ENCODE results near the gene MEX3A. TPM values are rescaled to one million over a fixed set of nuclear protein-coding genes. Genes with fewer than 3 reads are reported as not detected.

Gene MEX3A
- total RNA-seq, 1 experiment from 2014 or later = 6.1 TPM

- no peak for TF ChIP-seq CTCF (IDR thresholded peaks at IDR 0.05 in 2 of 3, conservative IDR thresholded peaks at IDR 0.05 in 1 of 3; ENCODE audit: borderline replicate concordance in 1 of 3, insufficient read depth in 1 of 3, low read depth in 2 of 3, low read length in 2 of 3)
- no peak for TF ChIP-seq ZNF274 (IDR thresholded peaks at IDR 0.05; ENCODE audit: low read depth, low read length)
- no peak for TF ChIP-seq TCF7L2 (IDR thresholded peaks at IDR 0.05; ENCODE audit: borderline replicate concordance, extremely low read depth, insufficient read depth, insufficient read length)
Observed at GRCh38 chr1:156065871-156066270, 16.4 kb downstream of the MEX3A start (continued).

- Histone ChIP-seq H3K27me3 (ENCODE audit: insufficient read depth, low read length) (no peaks in the 10 kb centered on the region), H3K9me2 (ENCODE audit: insufficient read depth) (no peaks in the 10 kb centered on the region), H3K9me3 (ENCODE audit: control insufficient read depth in 1 of 2, insufficient read depth in 1 of 2, low read depth in 1 of 2, low read length in 2 of 2) (no peaks in the 10 kb centered on the region), H3K27ac (ENCODE audit: low read depth, low read length) (no peak overlapping the region), H3K36me3 (ENCODE audit: control insufficient read depth in 1 of 2, insufficient read depth in 2 of 2, low read length in 2 of 2) (peaks cover 17 to 26% of the 10 kb centered on the region in 2 experiments), H3K4me3 (replicated peaks in 1 of 2; ENCODE audit: low read depth in 1 of 2, low read length in 2 of 2) (no peak overlapping the region), H3K4me2 (ENCODE audit: low read length) (no peak overlapping the region), H2AFZ (ENCODE audit: low read depth, low read length, poor library complexity, severe bottlenecking) (no peak overlapping the region), H4K20me1 (ENCODE audit: insufficient read depth) (no peaks in the 10 kb centered on the region), H3K79me2 (ENCODE audit: insufficient read depth, low read length) (peaks cover 63% of the 10 kb centered on the region), H3K4me1 (ENCODE audit: control insufficient read depth in 1 of 2, insufficient read depth in 2 of 2, low read length in 2 of 2) (peaks cover 0 to 12% of the 10 kb centered on the region in 2 experiments; a peak in 1 of 4 replicates), H3K9ac (ENCODE audit: low read length) (no peak overlapping the region)
- ChIA-PET CTCF (no interaction called here), POLR2A (no interaction called here), RAD21 (ENCODE audit: low non-redundant PET in 1 of 2, low total read pairs in 2 of 2, uncharacterized antibody in 2 of 2, unreplicated experiment in 2 of 2) (interaction anchor here in 1 of 2 experiments (1.6 kb wide), 1 partner anchor 76 kb away, joined by 5 read pairs; no protein-coding TSS in a partner anchor)
- BruUV-seq (replicated peaks) = no TSS peak
- no peak for DNase-seq (ENCODE audit: low read depth, low spot score)
- ATAC-seq = no peak
- no peak for TF ChIP-seq SP1 (IDR thresholded peaks at IDR 0.05; ENCODE audit: low read depth)
- no peak for TF ChIP-seq MAX (IDR thresholded peaks at IDR 0.05)
- no peak for TF ChIP-seq ZNF274 (IDR thresholded peaks at IDR 0.05; ENCODE audit: low read depth, low read length)
- TF ChIP-seq EZH2 (IDR thresholded peaks at IDR 0.05) = no peak
- no peak for TF ChIP-seq RAD21 (IDR thresholded peaks at IDR 0.05; ENCODE audit: low read depth)
- no peak for TF ChIP-seq EGR1 (IDR thresholded peaks at IDR 0.05; ENCODE audit: low read depth)
- TF ChIP-seq SIN3A (IDR thresholded peaks at IDR 0.05; ENCODE audit: low read depth) = no peak
- TF ChIP-seq ELF1 (IDR thresholded peaks at IDR 0.05; ENCODE audit: borderline replicate concordance, low read depth) = no peak
- TF ChIP-seq POLR2A (IDR thresholded peaks at IDR 0.05; ENCODE audit: borderline replicate concordance, extremely low read depth, insufficient read depth, insufficient read length) = no peak
- no peak for TF ChIP-seq REST (IDR thresholded peaks at IDR 0.05; ENCODE audit: low read depth)
- TF ChIP-seq TCF7L2 (IDR thresholded peaks at IDR 0.05; ENCODE audit: borderline replicate concordance, extremely low read depth, insufficient read depth, insufficient read length) = no peak
- TF ChIP-seq JUND (IDR thresholded peaks at IDR 0.05) = no peak
- no peak for TF ChIP-seq CEBPB (IDR thresholded peaks at IDR 0.05; ENCODE audit: low read depth)
- TF ChIP-seq YY1 (IDR thresholded peaks at IDR 0.05; ENCODE audit: extremely low read depth, insufficient replicate concordance, low read depth, low read length) = no peak
- TF ChIP-seq EZH2phosphoT487 (IDR thresholded peaks at IDR 0.05; ENCODE audit: borderline replicate concordance) = no peak
- TF ChIP-seq ZFX (IDR thresholded peaks at IDR 0.05) = no peak
- TF ChIP-seq CTCF (IDR thresholded peaks at IDR 0.05 in 2 of 3, conservative IDR thresholded peaks at IDR 0.05 in 1 of 3; ENCODE audit: borderline replicate concordance in 1 of 3, insufficient read depth in 1 of 3, low read depth in 2 of 3, low read length in 2 of 3) = no peak
- no peak for TF ChIP-seq POLR2AphosphoS5 (IDR thresholded peaks at IDR 0.05; ENCODE audit: low read depth, low read length)
- intact Hi-C loops (cut with micrococcal nuclease) = loop anchor here (10.0 kb wide), 1 partner anchor 60 kb away; no protein-coding TSS in a partner anchor
Observed at GRCh38 chr1:156065212-156065611, 17.1 kb downstream of the MEX3A start.
